NCI-H2107 (cell line): Measurements from ENCODE around the gene CHRM4.

ENCODE experiments used
- DNase-seq: peaks from one replicate; lab custom pipeline; 2025; lab: John Stamatoyannopoulos, UW

CHRM4 gene

DNA sequence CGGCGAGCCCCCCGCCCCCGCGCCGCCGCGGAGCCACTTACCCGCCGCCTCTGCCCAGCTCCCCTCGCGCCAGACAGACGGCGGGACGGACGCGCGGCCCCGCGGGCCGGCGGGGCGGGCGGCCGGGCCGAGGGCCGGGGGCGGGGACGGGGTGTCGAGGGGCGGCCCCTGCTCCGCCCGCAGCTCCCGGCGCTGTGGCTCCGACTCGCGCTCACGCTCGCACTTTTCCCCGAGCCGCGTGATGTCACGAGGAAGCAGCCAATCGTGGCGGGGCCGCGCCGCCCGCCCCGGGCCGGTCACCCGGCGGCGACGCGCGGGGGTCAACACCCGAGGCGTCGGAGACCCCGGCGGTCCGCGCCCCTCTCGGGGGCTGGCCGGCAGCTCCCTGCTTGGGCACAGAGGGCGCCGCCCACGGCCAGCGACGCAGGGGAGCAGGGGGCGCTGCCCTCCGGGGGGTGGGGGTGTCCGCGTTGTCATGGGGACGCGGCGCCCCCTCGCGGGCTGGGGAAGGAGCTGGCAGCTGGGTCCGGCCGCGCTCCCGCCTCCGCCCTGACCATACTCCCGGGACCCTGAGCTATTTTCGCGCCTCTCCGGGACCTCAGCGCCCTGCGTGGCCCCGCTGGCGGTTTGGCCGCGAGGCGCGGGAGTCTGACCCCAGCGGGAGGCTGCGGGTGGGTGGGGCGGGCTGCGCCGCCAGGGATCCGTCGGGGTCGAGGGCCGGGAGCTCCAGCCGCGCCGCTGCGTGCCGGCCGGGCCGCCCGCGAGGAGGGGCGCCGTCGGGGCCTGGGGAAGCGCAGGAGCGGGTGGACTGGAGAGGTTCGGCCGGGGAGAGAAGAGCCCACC lies at the start of gene CHRM4:
Gene CHRM4, minus strand, starts transcription at position 199 of the 843 bp plus-strand sequence. CDS start 5,219 bp downstream, outside the sequence.
- peak; percentile 52 for DNase-seq

- DNase-seq = no peak
These were observed 46.6 kb upstream of the CHRM4 start for GRCh38 chr11:46438211-46438610.

DNA sequence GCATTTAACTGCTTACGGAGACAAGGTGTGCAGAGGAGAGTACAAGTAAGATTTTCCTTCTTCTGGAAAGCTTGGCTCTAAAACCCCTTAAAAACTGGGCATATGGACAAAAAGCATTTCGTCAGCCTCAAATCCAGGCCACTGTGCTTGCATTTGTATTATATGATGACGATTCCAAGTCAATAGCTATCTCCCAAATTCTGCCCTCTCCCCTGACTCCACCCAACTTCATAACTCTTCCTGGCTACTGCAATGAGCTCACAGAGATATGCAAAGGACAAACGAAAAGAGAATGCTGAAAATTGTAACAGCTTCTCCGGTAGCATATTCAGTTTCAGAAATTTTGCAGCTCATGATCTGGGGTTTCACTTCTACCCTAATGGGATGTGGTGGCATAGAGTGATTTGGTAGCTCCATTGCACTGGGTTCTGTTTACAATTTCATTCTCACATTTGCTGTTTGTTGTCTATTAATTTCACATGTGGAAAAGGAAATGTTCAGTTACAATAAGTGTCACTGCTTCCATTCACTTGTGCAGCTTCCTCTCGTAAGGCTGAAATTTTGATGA lies 45.6 kb upstream of the CHRM4 start:
- no peak for DNase-seq

GRCh38 chr11:46436113-46436512 lies 44.5 kb upstream of the CHRM4 start:
- DNase-seq = no peak

- DNase-seq = no peak
These were observed 44.1 kb upstream of the CHRM4 start for GRCh38 chr11:46435679-46436078.

GRCh38 chr11:46431211-46431610 lies 39.6 kb upstream of the CHRM4 start:
- no peak for DNase-seq

- no peak for DNase-seq
These were observed 38.1 kb upstream of the CHRM4 start for GRCh38 chr11:46429717-46430116.

- no peak for DNase-seq
These were observed 35.8 kb upstream of the CHRM4 start for GRCh38 chr11:46427364-46427763.

DNA sequence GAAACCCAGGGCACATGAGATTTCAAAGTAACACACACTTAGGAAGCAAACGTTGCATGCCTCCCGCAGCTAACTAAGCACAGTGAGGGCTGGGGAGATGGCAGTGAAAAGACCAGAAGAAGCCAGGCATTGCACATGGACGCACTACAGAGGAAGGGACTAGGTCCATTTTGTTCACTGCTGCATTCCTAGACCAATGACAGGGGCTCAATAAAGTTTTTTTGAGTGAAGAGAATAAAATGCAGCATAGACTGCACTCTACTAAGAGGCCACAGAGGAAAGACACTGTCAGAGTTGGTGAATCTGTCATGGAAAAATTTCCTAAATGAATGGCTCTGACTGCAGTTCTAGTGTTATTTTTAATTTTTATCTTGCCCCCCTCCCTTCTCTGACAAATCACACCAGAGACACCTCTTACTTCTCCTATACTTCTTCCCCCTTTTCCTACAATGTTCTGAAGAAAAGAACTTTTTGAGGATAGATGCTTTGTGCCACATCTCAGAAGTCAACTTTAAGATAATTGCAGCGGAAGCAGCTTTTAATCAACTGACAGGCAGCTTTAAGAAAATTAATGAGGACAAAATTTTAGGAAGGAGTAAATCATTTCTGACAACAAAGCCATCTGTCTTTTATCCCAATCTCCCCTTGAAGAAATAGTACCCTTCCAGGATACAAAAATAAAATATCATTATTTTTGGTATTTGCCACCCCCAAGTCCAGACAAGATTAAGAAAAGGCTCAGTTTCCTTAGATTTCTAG lies 34.8 kb upstream of the CHRM4 start:
- no peak for DNase-seq

DNA sequence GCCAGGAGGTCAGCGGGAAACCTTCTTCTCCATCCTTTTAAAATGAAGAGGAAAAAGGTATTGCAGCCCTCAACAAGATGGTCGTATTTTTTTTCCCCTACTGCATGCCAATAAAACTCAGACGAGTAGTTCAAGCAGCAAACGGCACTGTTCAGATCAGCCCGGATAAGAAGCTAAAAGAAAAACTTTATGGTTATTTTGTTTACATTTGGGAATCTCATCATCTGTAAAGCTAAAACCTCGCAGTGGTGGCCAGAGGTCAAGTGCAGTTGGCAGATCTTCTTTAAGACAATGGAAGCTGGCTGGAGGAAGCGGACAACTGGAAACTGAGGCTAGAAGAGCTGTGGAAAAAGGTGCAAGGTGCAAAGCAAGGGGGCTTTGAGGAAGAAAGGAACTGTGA lies 31.0 kb upstream of the CHRM4 start:
- no peak for DNase-seq

DNA sequence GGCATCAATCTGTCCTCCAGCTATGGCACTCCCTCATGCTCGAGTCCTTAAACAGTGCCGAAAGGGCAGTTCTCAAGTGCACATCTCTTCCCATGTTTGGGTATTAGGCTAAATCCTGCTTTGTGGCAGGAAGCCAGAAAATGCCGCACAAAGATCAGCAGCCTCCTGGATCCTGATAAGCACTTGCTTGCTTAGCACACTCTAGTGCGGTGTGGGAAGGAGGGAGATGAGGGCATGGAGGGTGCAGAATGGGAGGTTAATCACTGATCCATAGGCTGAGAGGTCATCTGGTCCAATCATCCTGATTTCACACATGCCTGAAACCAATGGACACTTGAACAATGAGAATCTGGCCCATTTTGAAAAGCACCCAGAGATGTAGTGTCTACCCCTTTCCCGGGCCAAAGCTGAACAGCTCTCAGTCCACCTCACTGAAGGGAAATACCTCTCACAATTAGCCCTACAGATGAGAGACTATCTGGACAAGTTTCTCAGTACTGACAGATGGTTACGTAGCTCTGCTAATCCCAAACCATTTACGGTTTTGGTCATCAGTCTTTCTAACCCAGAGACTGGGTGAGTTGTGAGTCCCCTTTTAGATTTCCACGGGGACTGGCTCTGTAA lies 29.8 kb upstream of the CHRM4 start:
- DNase-seq = no peak

DNA sequence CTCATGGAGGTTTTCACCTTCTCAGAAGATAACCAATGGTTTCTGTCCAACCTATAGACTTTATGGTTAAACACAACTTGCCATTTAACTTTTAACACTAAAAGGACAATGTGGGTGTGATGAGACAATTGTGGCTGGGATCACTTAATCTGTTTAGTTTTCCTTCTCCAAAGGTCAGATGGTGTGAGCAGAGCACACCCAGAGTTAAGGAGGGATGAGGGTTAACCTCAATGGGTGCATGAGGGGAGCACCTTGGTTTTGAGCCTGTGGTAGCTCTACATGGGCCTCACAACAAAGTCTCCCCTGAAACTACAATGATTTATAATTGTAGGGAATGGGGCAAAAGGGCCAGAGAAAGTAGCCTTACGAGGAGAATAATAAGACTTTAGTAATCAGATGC lies 28.9 kb upstream of the CHRM4 start:
- DNase-seq = no peak

DNA sequence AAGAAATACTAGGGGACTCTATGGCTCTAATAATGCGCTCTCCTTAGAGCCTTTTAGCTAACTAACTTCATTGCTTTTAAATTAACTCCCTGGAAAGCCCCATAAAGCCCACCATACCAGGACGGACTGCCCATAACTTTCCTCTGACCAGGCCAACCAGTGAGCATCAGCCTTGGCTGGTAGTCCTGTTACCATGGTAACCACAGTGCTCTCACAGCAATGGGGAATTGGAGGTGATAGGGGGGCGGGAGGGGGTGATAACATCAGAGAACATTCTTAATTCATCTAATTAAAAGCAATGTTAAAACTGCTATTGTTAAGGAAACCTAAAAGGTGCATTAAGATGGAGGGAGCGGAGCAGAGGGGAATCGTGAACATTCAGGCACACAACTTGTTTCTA lies 27.2 kb upstream of the CHRM4 start:
- DNase-seq = no peak

GRCh38 chr11:46417711-46418110 lies 26.1 kb upstream of the CHRM4 start:
- DNase-seq = no peak

DNA sequence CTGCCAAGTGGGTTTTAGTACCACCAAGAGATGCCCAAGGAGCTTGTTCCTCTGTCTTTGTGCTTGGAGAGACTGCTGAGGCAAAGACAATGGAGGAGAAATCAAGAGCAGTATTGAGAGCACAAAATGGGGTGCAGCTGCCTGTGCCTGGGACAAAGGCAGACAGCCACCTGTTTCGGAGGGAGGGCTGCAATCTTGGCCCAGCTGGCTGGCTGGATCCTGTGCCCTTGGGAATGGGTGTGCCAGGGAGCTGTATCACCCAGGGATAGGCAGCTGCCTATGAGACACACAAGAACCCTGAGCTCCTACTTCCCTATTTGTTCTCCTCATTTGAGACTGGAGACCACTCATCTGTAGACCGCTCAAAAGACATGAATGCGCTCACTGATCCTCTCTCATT lies 23.3 kb upstream of the CHRM4 start:
- DNase-seq = peak; percentile 76

- DNase-seq = peak; percentile 72
These were observed 22.9 kb upstream of the CHRM4 start for GRCh38 chr11:46414466-46414796.

DNA sequence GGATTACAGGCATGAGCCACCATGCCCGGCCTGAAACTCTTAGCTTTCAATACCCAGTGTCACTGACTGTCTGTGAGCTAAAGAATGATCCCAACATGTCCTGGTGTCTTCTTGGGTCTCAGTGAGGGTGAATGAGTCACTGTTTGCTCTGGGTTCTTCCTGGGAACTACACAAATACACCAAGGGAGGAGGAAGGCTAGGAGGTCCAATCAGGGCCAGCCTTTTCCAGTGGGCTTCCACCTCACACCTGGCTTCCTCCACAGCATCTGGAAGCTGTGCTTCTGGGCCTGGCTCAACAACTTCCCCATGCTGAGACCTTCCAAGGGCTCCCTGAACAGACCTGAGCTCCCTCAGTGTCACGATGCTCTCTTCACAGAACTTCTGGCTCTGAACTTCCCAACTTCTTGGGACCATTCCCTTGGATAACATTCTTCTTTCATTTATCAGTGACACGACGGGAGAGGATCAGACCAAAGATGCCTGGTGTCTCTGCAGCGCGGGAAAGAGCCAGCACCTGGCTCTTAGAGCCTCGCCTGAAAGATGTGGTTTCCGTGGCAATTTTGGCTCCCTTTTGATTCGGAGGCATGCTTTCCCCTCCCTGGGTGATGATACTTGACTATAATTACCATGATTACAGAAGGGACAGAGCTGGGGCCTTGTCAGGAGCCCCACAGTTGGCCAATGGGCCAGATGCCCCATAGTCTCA lies 22.3 kb upstream of the CHRM4 start:
- DNase-seq = peak; percentile 72

DNA sequence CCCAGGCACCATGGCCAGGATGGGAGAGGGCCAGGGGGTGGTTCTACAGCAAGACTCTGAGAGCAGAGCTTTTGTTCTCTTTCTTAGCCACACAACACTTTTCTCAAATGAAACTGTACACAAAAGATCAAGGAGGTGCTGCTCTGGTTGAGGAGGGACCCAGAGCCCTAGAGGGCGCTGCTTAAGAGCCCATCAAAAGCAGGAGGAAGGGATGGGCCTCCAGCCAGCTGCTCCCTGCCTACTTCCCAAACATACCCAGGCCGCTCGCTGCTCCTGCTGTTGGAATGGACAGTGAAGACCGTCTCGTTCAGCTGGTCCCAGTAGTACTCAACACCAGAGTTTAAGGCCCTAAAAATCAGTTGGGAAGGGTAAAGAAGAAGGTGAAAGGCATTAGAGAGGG lies 18.4 kb upstream of the CHRM4 start:
- DNase-seq = no peak

DNA sequence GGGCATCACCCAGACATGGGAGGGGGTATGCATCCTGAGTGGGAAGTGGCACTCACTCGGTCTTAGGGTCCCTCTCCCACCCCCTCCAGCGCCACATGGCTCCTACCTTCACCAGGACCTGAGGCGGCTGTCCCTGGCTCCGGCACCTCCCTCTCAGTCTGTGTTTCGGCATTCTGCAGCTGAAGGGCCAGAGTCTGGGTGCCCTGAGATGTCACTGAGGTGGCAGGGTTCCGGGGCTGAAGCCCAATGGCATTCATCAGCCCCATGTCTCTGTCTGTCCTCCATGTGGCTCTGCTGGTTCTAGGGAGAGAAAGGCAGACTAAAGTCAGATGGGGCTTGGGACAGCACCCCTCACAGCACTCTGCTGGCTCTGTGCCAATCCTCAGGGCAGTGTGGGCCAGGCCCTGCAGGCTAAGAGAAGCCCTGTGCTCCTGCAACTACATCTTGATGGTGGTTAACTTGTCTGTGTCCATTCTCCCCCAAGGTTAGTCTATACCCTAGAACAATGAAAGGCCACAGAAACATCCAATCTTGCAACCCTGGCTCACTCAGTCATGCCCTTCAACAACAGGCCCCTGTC lies 16.9 kb upstream of the CHRM4 start:
- DNase-seq = no peak

DNA sequence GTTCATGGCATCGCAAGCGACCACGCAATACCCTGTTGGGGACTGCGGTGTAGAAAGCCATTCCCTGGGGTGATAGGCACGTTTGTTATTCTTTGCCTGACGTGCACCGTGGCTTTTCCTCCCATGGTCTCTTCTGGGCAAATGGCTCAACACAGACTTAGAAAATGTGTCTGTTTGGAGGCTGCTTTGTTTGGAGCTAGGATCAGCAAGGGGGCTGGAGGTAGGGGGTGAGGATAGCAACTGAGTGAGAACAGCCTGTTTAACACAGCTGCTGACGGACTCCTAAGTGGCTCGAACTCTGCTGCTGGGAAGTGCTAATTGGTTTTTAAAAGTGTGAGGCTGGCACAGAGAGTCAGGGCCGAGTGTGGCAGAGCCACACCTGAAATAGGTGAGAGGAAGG lies 16.1 kb upstream of the CHRM4 start:
- no peak for DNase-seq

GRCh38 chr11:46404476-46405017 lies 13.0 kb upstream of the CHRM4 start:
- no peak for DNase-seq
